Spinal cord (tissue), 10 donors: ENCODE results near the gene SLX4IP. TPM values are rescaled to one million over a fixed set of nuclear protein-coding genes. Genes with fewer than 3 reads are reported as not detected.

Experiments
- DNase-seq, 6 donors: peaks; one replicate each; pipeline versions ENCODE4 v3.0.0 to v3.0.0-alpha.2; 2013 to 2015; ENCODE audit warnings: low spot score in 6 of 6, low read depth in 4 of 6
- H3K27ac ChIP-seq: one replicate; pipeline ENCODE4 v1.5.1; 2013; ENCODE audit warnings: low read depth, low read length, control low read depth
- H3K27me3 ChIP-seq: one replicate; pipeline ENCODE4 v1.6.1; 2013; ENCODE audit warnings: low read length; ENCODE audit not compliant: control insufficient read depth, insufficient read depth
- H3K36me3 ChIP-seq: one replicate; pipeline ENCODE4 v1.6.1; 2013; ENCODE audit warnings: low read length; ENCODE audit not compliant: control insufficient read depth, insufficient read depth
- H3K4me1 ChIP-seq: one replicate; pipeline ENCODE4 v1.6.1; 2013; ENCODE audit warnings: low read length; ENCODE audit not compliant: control insufficient read depth, insufficient read depth
- H3K4me3 ChIP-seq: one replicate; pipeline ENCODE4 v1.5.1; 2013; ENCODE audit warnings: low read depth, low read length, control low read depth
- H3K9me3 ChIP-seq: one replicate; pipeline ENCODE4 v1.6.1; 2013; ENCODE audit warnings: low read length; ENCODE audit not compliant: control insufficient read depth, insufficient read depth
- WGBS: methylation state at CpG from one replicate; pipeline ENCODE4 v1.1.5; 2013; ENCODE audit warnings: missing lambda C conversion rate; ENCODE audit not compliant: insufficient coverage; 5-methylcytosine and 5-hydroxymethylcytosine counted together
- polyA plus RNA-seq, 2 donors: library from polyadenylated mRNA; unstranded; fragments of 120-200 nt; gene quantifications; one replicate each; pipeline ENCODE4 v1.2.1, GENCODE V29; 2013; ENCODE audit not compliant: insufficient read length in 2 of 2
- total RNA-seq, 2 donors: library from RNA; depleted of rRNA in 1 of 2; stranded (reverse); fragments of 120-200 nt in 1 of 2; fragments of >200 nt in 1 of 2; gene quantifications; one replicate each; pipeline versions ENCODE4 v1.2.3 to v1.2.4, GENCODE V29; 2013 to 2014
- donor health status: healthy.

SLX4IP gene
- total and polyA plus RNA-seq, 4 donors: 7.9 to 10.5 (median 9.7) TPM

GRCh38 chr20:10498200-10498599 lies 63.1 kb downstream of the SLX4IP start:
- DNase-seq: no peak
- Histone ChIP-seq H3K4me1 (peaks cover 11% of the 10 kb centered on the region), H3K27me3 (no peaks in the 10 kb centered on the region), H3K36me3 (no peaks in the 10 kb centered on the region), H3K4me3 (no peak overlapping the region), H3K27ac (no peak overlapping the region), H3K9me3 (no peaks in the 10 kb centered on the region)
- WGBS: 64% methylated on average over 1 of the region's 1 CpG

- WGBS: 26% methylated on average over 3 of the region's 4 CpGs
- H3K4me1 ChIP-seq: peaks cover 11% of the 10 kb centered on the region
- H3K27ac ChIP-seq: peak overlapping the region; percentile 61
- H3K36me3 ChIP-seq: no peaks in the 10 kb centered on the region
- peak in 5 of 6 donors; percentile 66 to 94 (median 79) for DNase-seq
- peak overlapping the region; percentile 19 for H3K4me3 ChIP-seq
- H3K9me3 ChIP-seq: no peaks in the 10 kb centered on the region
- H3K27me3 ChIP-seq: no peaks in the 10 kb centered on the region
Observed at GRCh38 chr20:10501402-10501801, 66.3 kb downstream of the SLX4IP start.

DNA sequence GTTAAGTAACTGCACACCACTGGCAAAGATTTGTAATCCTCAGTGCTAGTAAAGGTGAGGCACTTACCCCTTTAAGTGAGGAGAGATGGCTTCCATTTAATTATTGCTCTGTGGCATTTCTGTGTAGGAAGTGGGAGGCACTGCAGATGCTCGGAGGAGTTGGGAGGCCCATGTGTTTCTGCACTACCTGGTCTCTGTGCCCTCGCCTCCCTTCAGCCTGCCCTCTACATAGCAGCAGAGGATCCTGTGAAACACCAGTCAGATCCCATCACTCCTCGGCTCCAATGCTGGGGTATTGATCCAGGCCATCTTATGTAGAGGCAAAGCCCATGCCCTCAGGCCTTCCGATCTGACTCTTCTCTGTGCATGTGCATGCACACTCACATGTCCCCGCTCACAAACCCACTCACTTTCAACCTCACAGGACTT lies 67.0 kb downstream of the SLX4IP start:
- Histone ChIP-seq H3K27ac (peak overlapping the region; percentile 61), H3K9me3 (no peaks in the 10 kb centered on the region), H3K36me3 (no peaks in the 10 kb centered on the region), H3K4me3 (no peak overlapping the region), H3K27me3 (no peaks in the 10 kb centered on the region), H3K4me1 (peaks cover 11% of the 10 kb centered on the region)
- WGBS: 75% methylated on average over 5 of the region's 5 CpGs
- DNase-seq: no peak

GRCh38 chr20:10504608-10504993 lies 69.5 kb downstream of the SLX4IP start:
- Histone ChIP-seq H3K27ac (no peak overlapping the region), H3K9me3 (no peaks in the 10 kb centered on the region), H3K27me3 (no peaks in the 10 kb centered on the region), H3K4me1 (peaks cover 26% of the 10 kb centered on the region), H3K4me3 (no peak overlapping the region), H3K36me3 (no peaks in the 10 kb centered on the region)
- no peak for DNase-seq
- 100% methylated on average over 1 of the region's 7 CpGs for whole genome bisulfite sequencing

GRCh38 chr20:10504994-10505730 lies 70.1 kb downstream of the SLX4IP start:
- Histone ChIP-seq H3K36me3 (no peaks in the 10 kb centered on the region), H3K9me3 (no peaks in the 10 kb centered on the region), H3K4me1 (peaks cover 25% of the 10 kb centered on the region), H3K27ac (peak overlapping the region; percentile 38), H3K27me3 (no peaks in the 10 kb centered on the region), H3K4me3 (no peak overlapping the region)
- 60% methylated on average over 1 of the region's 5 CpGs for WGBS
- DNase-seq: no peak

DNA sequence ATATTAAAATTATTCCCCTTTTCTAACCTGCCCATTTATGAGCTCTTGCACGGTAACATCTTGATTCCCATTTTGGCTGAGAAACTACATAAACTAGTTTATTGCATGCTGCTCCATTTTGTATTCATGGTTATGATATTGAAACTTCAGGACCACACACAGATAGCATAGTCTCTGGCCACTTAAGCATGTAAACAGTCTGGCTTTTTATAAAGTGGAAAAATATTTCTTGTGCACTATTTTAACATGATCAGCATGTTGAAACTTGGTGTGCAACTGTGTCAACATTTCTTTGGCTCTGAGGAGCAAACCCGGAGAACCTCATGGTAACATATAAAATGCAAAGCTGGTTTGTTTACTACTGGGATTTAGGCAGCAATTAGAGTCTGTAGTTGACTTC lies 70.7 kb downstream of the SLX4IP start:
- H3K27me3 ChIP-seq: no peaks in the 10 kb centered on the region
- no peak overlapping the region for H3K4me3 ChIP-seq
- H3K9me3 ChIP-seq: no peaks in the 10 kb centered on the region
- no peak for DNase-seq
- H3K4me1 ChIP-seq: peaks cover 21% of the 10 kb centered on the region
- no CpG with 5 or more reads among the region's 2 CpGs for WGBS
- H3K36me3 ChIP-seq: no peaks in the 10 kb centered on the region
- H3K27ac ChIP-seq: no peak overlapping the region

DNA sequence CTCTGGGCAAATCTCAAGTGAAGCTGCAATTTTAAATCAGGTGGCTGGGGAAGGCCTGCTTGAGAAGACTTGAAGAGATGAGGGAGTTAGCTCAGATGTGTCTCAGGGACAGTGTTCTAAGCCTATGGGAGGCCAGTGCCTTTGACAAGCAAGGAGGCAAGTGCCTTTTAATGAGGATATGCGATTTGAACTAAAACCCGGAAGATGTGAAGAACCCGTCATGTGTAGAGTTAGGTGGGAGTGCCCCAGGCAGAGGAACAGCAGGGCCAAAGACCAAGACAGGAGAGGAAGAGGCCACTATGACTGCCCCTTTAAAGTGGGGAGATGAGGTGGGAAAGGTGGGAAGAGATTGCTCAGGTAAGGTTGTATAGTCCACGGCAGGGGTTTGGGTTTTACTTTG lies 71.9 kb downstream of the SLX4IP start:
- DNase-seq: no peak
- no peaks in the 10 kb centered on the region for H3K36me3 ChIP-seq
- H3K27ac ChIP-seq: no peak overlapping the region
- H3K27me3 ChIP-seq: no peaks in the 10 kb centered on the region
- WGBS: 94% methylated on average over 4 of the region's 4 CpGs
- no peaks in the 10 kb centered on the region for H3K9me3 ChIP-seq
- H3K4me3 ChIP-seq: no peak overlapping the region
- peaks cover 21% of the 10 kb centered on the region for H3K4me1 ChIP-seq

- no peak for DNase-seq
- peaks cover 17% of the 10 kb centered on the region for H3K4me1 ChIP-seq
- H3K27ac ChIP-seq: peak overlapping the region; percentile 85
- no peak overlapping the region for H3K4me3 ChIP-seq
- H3K27me3 ChIP-seq: no peaks in the 10 kb centered on the region
- H3K9me3 ChIP-seq: no peaks in the 10 kb centered on the region
- H3K36me3 ChIP-seq: no peaks in the 10 kb centered on the region
- 91% methylated on average over 3 of the region's 4 CpGs for WGBS
Observed at GRCh38 chr20:10508060-10508459, 73.0 kb downstream of the SLX4IP start.

DNA sequence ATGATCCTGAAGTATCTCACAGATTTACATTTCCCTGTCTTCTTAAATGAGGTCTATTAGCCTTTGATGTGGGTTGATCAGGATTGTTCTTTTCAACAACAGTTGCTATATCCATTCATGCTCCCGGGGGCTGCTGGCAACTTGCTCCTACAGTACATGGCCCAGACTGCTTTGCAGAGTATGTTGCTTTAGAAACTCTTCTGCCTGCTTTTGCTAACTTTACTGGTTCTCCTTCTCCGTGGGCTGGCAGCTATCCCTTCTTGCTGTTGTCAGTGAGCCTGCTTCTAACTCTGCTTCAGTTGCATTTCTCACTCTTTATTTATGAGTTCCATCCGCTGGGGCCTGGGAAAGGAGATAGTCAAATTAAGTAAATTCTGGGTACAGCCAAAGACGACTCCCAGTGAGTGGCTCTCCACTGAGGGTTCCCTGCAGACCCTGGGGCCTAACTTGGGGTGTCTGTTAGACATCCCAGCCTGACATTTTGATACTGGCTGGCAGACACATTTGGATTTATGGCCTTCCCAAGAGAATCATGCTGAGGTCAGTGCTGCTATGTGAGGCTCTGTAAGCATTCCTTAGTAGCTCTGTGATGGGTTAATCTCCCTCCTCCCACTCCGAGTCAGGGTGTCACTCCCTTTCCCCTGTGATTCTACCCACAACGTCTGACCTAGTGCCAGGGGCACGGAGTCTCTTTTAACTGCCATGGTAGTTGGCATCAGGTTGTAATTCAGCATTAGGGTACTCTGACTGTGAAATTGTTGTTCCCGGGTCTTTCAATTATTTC lies 73.6 kb downstream of the SLX4IP start:
- Histone ChIP-seq H3K27ac (peak overlapping the region; percentile 85), H3K36me3 (no peaks in the 10 kb centered on the region), H3K9me3 (no peaks in the 10 kb centered on the region), H3K4me3 (no peak overlapping the region), H3K27me3 (no peaks in the 10 kb centered on the region), H3K4me1 (peaks cover 17% of the 10 kb centered on the region)
- DNase-seq: peak in 2 of 6 donors; percentile 58 to 63
- WGBS: 24% methylated on average over 3 of the region's 8 CpGs
